Fibroblast of skin of left quadriceps (primary cell): ENCODE measurements around the gene SSTR5.
"Not testable (repeated sequence)": the region's sequence is repeated elsewhere in the genome, so short reads cannot be mapped to it uniquely, and the experiment has no call there.

ENCODE experiments used
- DNase-seq, 2 experiments: peaks; one replicate each; pipeline ENCODE4 v3.0.0-alpha.2; 2013; ENCODE audit warnings: low read depth in 2 of 2

The SSTR5 gene

GRCh38 chr16:1090620-1091587, 18.4 kb downstream of the SSTR5 start:
- no peak for DNase-seq

DNA sequence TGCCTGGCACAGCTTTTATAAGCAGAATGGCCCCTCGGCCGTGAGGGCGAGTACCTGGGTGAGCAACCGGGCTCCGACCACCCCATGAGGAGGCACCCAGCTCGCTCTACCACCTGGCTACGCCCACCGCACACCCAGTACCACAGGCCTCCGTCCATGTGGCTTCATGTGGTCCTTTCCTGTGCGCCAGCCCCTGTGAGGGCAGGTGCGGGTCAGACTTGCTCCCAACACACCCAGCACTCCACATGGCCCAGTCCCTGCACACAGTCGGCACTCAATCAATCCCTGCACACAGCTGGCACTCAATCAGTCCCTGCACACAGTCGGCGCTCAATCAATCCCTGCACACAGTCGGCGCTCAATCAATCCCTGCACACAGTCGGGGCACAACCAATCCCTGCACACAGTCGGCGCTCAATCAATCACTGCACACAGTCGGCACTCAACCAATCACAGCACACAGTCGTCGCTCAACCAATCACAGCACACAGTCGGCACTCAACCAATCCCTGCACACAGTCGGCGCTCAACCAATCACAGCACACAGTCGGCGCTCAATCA, 19.5 kb downstream of the SSTR5 start:
- DNase-seq: no peak

- not testable (repeated sequence) for DNase-seq
Measured at GRCh38 chr16:1092685-1093283, 20.2 kb downstream of the SSTR5 start.

GRCh38 chr16:1093284-1094123, 21.0 kb downstream of the SSTR5 start:
- DNase-seq: no peak

GRCh38 chr16:1094124-1094479, 21.6 kb downstream of the SSTR5 start:
- DNase-seq: no peak

- no peak for DNase-seq
Measured at GRCh38 chr16:1094601-1095449, 22.3 kb downstream of the SSTR5 start.

DNA sequence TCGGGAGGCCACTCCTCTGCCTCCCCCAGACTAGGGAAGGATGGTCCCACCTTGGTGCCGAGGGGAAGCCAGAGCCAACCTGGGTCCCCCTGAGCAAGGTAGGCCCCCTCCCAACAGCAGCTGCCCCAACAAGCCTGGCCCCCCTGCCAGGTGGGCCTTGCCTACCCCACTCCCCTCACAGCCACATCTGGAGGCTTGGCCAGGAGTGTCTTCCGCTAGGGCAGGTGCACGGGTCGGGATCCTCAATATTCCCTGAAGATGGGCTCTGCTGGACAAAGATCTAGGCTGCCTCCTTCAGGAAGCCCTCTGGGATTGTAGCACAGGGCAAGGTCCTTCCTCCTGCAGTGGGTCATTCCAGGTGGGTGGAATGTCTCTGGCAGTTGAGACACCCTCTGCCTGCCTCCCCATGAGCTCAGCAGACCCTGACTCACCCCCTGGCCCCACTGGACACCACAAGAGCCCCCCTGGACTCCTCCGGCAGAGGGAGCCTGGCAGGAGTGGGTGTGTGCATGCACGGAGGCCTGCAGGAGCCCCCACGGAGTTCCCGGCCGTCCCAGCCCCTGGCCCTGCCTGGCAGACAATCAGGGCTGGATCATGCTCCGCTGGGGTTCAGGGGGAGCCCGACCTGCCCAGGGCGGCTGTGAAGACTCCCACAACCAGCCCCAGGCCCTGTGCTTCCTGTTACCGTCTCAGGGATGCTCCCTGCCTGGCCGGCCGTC, 23.1 kb downstream of the SSTR5 start:
- DNase-seq: no peak

- no peak for DNase-seq
Measured at GRCh38 chr16:1096169-1097082, 23.9 kb downstream of the SSTR5 start, which contains the start of gene C1QTNF8. TSS of gene C1QTNF8 (minus strand) at chr16:1096244. CDS start at chr16:1094922, 1,322 bp downstream.

DNA sequence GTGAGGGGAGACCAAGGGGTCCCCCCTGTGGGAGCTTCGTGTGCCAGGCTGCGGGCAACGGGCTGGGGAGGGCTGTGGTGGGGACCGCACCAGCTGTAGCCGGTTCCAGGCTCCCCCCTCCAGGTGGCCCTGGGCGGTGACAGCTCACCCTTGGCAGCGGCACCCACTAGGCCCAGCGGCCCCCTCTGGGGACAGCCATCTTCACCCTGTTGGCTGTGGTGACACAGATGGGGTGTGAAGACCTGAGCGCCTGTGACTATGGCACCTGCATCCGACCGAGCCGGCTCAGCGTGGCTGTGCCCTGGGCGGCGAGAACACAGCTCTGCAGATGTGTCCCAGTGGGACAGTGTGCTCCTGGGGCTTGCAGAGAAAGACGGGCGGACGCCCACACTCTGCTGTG, 24.6 kb downstream of the SSTR5 start:
- DNase-seq: no peak

DNA sequence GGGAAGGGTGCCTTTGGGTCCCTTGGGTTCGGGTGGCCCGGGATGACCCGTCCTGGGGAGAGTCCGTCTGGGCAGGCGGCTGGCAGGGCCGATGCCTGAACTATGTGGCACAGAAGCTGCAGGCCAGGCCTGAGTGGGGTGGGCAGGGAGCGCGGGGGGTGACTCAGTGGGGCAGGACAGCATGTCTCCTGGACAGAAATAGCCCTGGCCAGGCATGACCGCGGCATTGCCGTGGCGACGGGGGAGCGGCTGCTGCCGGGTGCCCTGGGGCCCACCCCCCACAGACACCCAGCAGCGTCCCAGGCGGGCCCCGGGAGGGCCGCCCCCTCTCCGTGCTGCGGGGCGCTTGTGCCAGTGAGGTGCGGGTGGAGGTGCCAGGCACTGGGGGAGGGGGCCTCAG, 25.3 kb downstream of the SSTR5 start:
- DNase-seq: no peak

DNA sequence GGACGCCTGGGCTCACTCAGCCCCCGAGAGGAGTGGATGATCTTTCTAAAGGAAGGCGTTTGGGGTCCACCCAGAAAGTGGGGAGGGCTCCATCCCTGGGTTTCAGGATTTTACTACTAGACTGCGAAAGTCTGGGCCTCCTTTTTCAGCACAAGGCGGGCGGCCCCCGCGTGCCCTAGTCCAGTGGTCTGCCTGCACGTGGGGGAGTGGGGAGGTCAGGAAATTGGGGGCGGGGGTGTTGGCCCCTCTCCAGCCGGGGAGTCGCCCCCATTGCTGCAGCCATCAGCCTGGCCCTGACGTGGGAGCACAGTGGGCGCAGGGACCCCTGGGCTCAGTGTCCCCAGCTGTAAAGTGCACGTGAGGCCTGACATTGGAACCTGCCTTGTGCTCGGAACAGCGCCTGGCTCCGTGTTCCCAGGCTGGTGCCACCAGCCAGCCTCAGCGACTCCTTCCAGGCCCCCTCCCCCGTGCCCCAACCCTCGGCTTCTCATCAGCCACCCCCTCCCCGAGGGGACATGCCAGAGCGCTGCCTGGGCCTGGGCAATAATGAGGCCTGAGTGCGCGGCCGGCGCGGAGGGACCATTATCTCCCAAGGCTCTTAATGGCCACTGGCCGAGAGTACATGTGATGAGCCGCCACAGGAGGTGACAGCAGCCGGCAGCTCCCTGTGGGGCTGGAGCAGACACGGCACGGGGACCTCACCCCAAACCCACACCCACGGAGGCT, 25.9 kb downstream of the SSTR5 start:
- no peak for DNase-seq

DNA sequence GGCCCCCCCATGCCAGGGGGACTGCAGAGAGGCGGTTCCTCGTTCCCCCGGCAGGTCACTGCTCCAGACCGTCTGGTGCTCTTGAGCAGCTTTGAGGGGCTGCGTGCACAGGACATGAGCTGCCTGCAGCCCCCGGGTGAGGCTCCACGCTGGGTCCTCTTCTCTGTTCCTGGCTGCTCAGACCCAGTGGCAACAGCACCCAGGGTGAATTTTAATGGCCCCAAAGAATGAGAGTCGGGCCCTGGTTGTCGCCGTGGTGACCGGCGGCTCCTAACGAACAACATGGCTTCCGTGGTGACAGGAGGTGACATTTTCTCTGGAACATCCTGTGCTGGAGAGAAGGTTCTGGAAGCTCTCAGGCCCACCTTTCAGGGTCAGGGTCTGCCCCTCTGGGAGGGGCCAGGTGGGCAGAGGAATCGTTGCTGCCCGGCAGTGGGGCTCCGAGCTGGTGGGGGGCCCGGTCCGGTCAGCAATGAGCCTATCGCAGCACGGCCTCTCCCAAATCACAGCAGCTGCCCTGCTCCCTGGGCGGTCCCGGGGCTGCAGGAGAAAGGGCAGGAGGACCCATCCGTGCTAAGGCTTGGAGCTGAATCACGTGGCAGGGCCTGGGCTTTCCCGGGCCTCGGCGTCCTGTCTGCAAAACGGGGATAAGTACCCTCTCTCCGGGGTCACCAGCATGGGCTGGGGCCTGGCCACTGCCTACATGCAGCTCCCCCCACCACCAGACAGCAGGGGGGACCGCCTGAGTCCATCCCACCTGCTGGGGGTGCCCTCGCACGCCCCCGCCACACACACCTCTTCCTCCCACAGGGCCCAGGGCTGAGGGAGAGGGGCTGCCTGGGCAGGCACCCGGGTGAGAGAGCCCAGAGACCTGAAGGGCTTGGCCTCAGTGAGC, 26.9 kb downstream of the SSTR5 start:
- no peak for DNase-seq

DNA sequence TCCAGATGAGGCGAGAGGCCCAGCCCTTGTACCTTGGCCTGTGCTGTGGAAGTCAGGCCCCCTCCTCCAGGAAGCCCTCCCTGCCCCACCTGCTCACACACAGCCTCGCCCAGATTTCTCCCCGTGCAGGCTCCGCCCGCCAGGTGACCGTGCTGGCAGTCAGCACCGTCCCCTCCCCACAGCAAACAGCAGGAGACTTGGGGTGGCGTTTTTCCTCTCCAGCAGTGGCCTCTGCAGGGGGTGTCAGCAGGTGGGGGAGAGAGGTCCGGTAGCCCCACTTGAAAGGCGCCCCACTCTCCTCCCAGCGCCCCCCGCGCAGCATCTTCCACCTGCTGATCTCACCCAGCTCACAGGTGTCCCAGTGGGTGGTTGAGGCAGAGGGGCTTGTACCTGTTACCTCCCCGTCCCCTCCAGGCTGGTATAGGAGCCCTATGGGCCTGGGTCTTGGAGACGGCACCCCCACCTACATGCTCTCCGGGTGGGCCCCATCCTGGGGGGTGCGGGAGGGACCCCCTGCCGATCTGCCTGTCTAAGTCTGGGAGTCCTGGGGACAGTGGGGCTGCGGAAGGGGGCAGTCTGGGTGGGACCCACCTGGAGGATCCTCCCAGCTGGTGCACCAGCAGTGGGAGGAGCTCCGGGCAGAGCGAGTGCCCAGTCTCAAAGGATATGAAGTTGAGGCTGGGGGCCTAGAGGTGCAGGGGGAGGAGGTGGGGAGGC, 27.7 kb downstream of the SSTR5 start:
- DNase-seq: no peak

DNA sequence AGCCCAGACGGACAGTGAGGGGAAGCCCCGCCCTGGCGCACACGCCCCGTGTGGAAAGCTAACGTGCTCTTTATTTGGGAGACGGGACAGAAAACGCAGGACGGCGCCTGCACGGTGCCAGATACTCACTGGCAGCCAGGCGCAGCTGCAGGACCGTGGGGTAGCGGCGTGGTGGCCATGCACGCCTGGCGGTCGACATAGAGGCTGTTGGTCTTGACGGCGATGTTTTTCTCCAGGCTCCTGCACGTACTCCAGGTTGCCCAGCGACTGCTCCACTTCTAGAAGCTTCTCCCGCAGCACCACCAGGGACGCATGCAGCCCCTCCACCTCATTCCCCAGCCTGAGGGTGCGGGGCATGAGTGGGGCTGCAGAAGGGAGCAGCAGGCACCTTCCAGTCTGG, 28.6 kb downstream of the SSTR5 start:
- DNase-seq: no peak

DNA sequence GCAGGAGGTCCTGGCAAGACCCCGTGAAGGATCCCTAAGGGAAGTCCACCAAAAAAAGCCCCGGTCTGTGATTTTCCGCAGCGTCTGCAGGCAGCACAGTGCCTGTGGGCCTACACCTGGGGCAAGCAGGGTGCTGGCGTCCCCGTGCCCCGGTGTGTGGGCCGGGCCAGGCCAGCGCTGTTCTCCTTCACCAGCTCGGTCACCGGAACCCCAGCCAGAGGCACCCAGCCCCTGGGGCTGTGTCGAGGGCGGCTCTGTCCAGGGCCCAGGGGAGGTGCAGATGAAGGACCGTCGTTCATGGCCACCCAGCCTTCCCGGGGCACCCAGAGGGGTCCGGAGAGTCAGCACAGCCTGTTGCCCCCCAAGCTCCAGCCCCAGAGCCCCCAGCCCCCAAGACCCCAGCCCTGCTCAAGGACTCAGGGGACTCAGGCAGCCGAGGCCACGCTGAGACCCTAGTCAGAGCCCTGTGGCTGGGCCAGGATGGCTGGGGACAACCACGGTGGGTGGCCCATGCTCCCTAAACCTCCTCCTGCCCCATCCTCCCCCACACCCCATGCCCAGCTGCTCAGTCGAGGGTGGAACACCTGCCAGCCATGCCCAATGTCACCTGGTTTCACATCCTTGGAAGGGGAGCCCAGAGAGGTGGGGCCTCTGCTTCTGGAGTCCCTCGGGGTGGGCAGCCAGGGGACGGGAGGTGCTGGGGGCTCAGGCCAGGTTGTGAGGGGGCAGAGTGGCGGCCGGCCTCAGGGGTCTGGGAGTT, 29.2 kb downstream of the SSTR5 start:
- DNase-seq: no peak

DNA sequence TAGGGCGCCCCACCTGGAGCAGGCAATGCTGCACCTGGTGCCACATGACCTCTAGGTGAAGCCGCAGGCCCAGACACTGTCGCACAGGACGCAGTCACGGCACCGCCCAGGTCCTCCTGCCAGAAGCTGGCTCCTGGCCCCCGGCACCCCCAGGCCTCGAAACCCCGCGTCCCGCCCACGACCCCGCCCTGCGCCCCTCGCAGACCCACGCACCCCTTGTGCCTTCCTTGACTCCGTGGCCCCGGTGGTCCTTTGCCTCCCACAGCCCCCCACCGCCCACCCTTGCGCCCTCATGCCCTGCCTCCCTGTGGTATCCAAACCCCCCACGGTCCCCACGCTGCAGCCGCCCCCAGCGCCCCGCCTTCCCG, 29.8 kb downstream of the SSTR5 start:
- no peak for DNase-seq
